Frontal cortex (tissue), 4 donors: ENCODE measurements around the gene LEFTY2. TPM values are rescaled to one million over a fixed set of nuclear protein-coding genes. Genes with fewer than 3 reads are reported as not detected.
"Not testable (repeated sequence)": the region's sequence is repeated elsewhere in the genome, so short reads cannot be mapped to it uniquely, and the experiment has no call there.

ENCODE experiments used
- DNase-seq, 2 donors: peaks; one replicate each; pipeline ENCODE4 v3.0.0; 2012; ENCODE audit warnings: low spot score in 2 of 2
- FAIRE-seq: peaks from 2 replicates; lab custom pipeline; 2012; peaks lifted over from hg19 to GRCh38; lab: Jason Lieb, UNC
- total RNA-seq: library from RNA; depleted of rRNA; stranded (reverse); fragments of >200 nt; gene quantifications from one replicate; pipeline ENCODE4 v1.2.3, GENCODE V29; 2014
- donor health status: control.
- donor health status: control.
- donor health status: control.

LEFTY2 gene, protein sequence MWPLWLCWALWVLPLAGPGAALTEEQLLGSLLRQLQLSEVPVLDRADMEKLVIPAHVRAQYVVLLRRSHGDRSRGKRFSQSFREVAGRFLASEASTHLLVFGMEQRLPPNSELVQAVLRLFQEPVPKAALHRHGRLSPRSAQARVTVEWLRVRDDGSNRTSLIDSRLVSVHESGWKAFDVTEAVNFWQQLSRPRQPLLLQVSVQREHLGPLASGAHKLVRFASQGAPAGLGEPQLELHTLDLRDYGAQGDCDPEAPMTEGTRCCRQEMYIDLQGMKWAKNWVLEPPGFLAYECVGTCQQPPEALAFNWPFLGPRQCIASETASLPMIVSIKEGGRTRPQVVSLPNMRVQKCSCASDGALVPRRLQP
- total RNA-seq, result under 0.01 TPM

DNA sequence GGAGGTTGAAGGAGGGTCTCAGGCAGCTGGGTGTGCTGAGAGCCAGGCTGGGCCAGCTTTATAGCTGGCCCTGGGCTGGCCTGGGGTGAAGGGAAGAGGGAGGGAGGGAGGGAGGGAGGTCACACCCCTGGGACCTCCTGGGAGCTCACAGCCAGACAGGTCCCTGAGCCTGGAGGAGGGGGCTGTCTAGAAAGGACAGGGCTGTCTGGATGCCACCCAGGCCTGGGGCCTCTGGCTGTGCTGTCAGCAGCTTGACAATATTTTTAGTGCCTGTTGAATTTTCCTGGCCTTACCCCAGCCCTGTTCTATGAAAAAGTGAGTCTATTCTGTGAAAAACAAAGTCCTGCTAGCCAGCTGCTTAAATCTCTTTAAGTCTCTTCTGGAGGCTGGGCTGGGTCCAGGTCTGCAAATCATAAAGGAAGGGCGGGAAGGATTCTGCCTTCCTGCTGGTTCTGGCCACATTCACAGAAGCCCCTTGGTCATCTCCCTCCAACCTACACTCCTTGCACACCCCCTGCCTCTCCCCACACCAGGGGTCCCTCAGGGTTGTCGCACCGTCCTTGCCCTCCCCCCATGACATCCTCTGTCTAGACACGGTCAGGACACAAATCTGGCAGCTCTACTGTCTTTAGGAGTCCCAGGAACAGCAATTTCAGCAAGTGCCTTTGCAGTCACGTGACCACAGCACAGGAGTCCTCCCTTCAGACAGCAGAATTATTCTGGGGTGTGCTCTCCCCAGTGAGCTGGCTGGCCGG, at the start of gene LEFTY2:
TSS of gene LEFTY2 (minus strand) at position 34 of the 755 bp plus-strand sequence. CDS start 80 bp downstream, outside the sequence.
- FAIRE-seq (no peak), DNase-seq (no peak)

DNA sequence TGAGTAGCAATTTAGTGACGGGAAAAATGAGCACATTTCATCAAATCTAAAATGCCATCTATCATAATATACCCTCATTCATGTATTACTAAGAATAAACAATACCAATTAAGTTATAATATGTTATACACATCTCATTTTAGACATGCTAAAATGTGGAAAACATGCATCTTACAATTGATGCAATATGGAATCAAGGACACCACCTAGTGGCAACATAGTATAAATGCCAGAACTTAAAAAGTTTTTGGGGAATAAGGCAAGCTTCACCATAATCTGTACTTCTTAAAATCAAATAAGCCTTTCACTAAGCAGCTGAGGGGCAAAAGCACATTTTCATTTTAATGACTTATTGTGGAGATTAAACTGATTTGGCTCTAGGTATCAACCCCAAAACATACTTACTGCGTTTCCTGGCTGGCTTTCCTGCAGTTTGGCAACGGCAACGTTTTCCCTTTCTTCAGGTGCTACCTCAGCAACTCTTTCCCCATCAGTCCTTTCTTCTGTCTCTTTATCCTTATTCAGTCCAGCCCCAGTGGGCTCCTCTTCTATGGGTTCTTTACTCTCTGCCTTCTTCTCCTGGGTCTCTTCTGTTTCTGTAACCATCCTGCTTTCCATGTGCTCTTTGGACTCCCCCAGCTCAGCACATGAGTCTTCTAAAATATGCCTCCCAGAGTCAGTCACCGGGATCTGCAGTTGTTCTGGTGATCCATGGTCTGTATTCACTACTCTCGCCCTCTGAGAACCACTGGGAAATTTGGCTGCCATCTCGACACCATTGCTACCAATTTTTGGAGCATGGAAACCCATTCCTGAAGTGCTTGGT, 46.7 kb upstream of the LEFTY2 start:
- DNase-seq, result peak in 1 of 2 donors; percentile 30

DNA sequence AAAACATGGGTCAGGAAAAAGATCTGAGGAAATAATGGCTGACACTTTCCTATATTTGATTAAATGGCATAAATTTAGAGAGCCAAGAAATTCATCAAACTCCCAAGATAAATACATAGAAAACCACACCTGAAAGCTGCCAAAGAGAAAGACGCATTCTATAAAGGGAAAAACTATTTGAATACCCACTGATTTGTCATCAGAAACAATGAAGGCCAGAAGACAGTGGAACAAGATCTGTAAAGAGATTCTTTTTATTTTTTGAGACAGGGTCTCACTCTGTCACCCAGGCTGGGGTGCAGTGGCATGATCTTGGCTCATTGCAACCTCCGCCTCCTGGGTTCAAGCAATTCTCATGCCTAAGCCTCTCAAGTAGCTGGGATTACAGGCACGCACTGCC, 40.7 kb upstream of the LEFTY2 start:
- DNase-seq, result no peak
- no peak for FAIRE-seq

More for the DNA sequence above, 46.7 kb upstream of the LEFTY2 start:
- peak; percentile 56 for FAIRE-seq

DNA sequence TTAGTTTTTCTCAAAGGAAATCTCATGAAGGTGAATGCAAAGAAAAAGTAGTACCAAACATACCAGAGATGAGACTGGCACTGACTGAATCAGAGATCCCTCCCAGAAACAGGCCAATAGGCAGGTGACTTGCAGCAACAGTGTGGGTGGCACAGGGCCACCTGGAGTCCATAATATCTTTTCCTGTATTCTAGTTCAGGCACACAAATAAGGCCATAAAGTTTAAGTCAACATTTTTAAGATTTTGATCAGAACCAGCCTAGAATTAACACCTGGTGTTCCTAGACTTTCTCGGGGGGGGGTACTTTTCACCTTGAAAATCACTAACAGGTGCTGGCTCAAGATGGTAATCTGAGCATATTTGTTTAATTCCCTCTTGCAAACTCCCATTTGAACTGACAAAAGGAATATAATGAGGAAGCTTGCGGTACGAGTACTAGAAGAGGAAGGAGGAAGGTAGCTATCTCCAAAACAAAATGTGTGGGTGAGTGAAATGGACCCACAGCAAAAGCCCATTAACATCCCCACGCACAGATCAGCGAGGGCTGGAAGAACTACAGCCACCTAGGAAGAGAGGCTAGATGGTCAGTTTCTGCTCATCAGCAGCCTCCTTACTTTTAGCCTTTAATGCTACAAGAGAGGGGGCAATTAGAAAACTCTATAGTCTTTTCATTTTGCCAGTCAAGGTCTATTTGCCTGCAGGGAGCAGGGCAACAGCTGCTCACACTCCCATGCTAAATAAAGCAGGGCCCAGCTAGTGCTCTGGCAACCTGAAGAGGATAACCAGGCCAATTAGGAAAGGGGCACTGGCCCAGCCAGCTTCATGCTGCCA, 39.2 kb upstream of the LEFTY2 start:
- no peak for DNase-seq
- FAIRE-seq, result no peak

DNA sequence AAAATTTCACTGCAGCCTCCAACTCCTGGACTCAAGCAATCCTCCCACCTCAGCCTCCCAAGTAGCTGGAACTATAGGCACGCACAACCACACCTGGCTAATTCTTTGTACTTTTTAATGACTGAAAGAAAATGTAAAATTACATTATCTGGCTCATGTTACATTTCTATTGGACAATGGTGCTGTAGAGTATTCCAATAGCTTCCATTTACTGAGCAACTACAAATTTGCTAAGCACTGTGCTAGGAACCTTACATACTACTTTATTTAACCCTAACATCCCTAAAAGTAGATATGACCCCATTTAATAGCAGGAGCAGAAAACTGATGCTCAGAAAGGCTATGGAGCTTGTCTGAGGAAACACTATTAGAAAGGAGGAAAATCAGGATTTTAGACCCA, 38.4 kb upstream of the LEFTY2 start:
- FAIRE-seq (no peak), DNase-seq (no peak)

- no peak for DNase-seq
- FAIRE-seq, result no peak
Measured at GRCh38 chr1:225977937-225978748, 37.1 kb upstream of the LEFTY2 start.

- DNase-seq, FAIRE-seq: not testable (repeated sequence)
Measured at GRCh38 chr1:225975146-225975545, 34.1 kb upstream of the LEFTY2 start.

DNA sequence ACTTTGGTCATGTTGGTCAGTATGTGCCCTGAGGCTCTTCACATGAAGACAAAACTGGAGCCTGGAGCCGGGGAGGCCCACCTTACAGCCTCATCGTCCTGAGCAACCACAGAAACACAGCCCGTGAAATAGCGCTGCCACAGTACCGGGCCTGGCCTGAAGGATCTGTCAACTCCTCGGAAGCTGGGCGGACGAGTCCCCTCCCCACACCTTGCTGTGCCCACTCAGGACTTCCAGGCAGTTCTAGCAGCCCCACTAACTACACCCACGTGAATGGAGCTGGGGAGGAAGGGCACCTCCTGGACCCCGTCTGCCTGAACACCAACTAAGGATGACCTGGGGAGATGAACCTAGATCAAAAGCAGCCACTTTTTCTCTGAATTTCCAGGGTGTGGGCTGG, 33.4 kb upstream of the LEFTY2 start:
- FAIRE-seq (no peak), DNase-seq (no peak)

GRCh38 chr1:225973158-225973557, 32.1 kb upstream of the LEFTY2 start:
- FAIRE-seq, result no peak
- no peak for DNase-seq

DNA sequence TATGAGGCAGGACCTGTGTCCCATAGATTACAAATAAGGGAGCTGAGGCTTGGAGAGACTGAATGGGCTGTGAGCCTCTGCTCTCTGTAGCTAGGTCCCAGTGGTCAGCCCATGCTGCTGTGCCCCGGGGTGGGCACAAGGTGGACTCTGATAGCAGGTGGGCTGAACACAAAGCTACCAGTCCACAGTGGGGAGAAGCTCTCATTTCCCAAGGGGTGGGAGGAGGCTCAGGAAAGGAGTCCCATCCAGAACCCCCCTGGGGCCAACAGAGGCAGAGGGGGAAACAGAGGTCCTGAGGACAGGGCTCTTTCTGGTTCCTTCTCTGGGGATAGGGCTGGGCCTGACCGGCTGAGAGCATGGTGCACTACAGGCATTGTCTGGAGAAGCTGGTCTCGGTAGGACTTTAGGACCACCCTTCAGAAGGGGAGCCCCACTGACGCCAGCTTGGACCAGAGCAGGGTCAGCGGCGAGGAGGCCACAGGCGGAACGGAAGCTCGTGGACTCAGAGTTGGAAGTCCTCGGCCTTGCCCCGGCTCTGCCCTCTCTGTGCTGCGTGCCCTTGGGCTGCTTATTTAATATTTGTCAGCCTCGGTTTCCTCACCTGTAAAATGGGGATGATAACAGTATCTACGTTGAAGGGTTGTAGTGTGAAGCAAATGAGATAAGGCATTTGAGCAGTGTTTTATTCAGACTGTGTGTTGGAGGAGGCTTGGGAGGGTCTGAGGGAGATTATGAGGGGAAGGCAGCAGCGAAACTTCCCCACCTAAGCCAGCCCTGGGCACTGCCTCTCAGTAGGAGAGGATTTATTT, 31.5 kb upstream of the LEFTY2 start:
- DNase-seq (no peak), FAIRE-seq (no peak)

DNA sequence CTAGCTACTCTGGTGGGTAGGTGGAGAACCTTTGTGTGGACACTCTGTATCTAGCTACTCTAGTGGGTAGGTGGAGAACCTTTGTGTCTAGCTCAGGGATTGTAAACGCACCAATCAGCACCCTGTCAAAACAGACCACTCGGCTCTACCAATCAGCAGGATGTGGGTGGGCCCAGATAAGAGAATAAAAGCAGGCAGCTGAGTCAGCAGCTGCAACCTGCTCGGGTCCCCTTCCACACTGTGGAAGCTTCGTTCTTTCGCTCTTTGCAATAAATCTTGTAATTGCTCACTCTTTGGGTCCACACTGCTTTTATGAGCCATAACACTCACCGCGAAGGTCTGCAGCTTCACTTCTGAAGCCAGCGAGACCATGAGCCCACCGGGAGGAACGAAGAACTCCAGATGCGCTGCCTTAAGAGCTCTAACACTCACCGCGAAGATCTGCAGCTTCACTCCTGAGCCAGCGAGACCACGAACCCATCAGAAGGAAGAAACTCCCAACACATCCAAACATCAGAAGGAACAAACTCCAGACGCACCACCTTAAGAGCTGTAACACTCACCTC, 29.7 kb upstream of the LEFTY2 start:
- FAIRE-seq, DNase-seq: not testable (repeated sequence)

DNA sequence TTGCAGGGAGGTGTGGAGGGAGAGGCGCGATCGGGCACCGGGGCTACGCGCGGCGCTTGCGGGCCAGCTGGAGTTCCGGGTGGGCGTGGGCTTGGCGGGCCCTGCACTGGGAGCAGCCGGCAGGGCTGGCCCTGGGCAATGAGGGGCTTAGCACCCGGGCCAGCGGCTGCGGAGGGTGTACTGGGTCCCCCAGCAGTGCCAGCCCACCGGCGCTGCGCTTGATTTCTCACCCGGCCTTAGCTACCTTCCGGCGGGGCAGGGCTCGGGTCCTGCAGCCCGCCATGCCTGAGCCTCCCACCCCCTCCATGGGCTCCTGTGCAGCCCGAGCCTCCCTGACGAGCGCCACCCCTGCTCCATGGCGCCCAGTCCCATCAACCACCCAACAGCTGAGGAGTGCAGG, 28.7 kb upstream of the LEFTY2 start:
- not testable (repeated sequence) for FAIRE-seq, DNase-seq

DNA sequence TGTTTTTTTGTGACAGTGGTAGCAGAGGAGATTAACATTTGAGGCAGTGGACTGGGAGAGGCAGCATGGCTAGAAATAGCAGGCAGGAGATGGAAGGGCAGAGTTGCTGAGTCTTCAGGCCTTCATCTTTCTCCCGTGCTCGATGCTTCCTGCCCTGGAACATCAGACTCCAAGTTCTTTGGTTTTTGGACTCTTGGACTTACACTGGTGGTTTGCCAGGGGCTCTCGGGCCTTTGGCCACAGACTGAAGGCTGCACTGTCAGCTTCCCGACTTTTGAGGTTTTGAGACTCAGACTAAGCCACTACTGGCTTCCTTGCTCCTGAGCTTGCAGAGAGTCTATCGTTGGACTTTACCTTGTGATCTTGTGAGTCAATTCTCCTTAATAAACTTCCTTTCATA, 24.2 kb upstream of the LEFTY2 start:
- FAIRE-seq (no peak), DNase-seq (no peak)

- DNase-seq (no peak), FAIRE-seq (no peak)
Measured at GRCh38 chr1:225963735-225964530, 22.9 kb upstream of the LEFTY2 start.

DNA sequence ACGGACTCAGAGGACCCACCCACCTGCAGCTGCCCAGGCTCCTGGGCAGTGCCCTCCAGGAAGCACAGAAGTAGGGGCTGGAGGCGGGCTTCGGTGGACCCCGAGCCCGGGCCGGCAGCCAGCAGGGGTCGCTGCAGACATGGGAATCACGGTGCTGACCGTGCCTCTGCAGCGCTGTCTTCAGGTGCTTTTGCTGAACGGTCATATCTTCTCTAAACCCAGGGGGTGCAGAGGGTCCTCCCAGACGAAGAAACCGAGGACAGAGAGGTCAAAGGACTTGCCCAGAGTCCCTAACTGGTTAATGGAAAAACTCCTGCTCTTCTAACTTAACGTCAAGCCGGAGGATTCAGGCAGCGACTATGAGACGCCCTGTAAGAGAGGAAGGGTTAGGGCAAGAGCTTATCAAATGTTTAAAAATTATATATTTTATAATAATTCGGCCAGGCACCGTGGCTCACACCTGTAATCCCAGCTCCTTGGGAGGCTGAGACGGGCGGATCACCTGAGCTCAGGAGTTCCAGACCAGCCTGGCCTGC, 21.5 kb upstream of the LEFTY2 start:
- no peak for FAIRE-seq
- no peak for DNase-seq

DNA sequence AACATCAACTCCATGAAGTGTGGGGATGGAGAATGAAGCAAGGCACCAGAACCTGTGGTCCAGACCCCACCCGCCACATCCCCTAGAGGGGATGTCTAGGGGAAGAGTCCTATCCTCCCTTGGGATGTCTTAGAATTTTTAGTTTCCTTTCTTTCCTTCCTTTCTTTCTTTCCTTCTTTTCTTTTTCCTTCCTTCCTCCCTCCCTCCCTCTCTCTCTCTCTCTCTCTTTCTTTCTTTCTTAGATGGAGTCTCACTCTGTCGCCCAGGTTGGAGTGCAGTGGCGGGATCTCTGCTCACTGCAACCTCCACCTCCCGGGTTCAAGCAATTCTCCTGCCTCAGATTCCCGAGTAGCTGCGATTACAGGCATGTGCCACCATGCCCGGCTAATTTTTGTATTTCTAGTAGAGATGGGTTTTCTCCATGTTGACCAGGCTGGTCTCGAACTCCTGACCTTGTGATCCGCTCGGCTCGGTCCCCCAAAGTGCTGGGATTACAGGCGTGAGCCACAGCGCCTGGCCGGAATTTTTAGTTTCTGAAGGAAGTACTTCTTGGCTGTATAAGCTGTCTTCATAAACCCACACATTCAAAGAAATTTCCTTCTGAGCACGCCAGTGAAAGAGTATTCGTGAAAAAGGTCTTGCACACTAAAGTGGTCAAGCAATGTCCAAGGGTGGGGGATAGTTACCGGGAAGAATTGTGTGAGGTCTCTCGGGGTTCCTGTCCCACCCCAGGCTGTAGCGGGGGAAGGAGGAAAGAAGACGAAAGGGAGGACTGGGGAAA, 20.8 kb upstream of the LEFTY2 start:
- DNase-seq (no peak), FAIRE-seq (no peak)
